ENCODE data around the gene SYTL5.

GRCh38 chrX:38041237-38041636 lies 34.9 kb downstream of the SYTL5 start:
- TF ChIP-seq FOXM1 (IDR thresholded peaks at IDR 0.05; ENCODE audit: borderline replicate concordance, low read depth) (no peak), REST (IDR thresholded peaks at IDR 0.05; ENCODE audit: low read depth) (no peak), RAD21 (IDR thresholded peaks at IDR 0.05; ENCODE audit: low read depth) (no peak), ZBTB7A (IDR thresholded peaks at IDR 0.05; ENCODE audit: low read depth) (no peak), YY1 (IDR thresholded peaks at IDR 0.05; ENCODE audit: low read depth) (no peak), EP300 (IDR thresholded peaks at IDR 0.05; ENCODE audit: borderline replicate concordance) (no peak), MAX (IDR thresholded peaks at IDR 0.05) (no peak), CREB1 (IDR thresholded peaks at IDR 0.05; ENCODE audit: low read depth) (no peak), NFIC (IDR thresholded peaks at IDR 0.05) (no peak)

Data from Ishikawa (cell line).